K562 (cell line): Measurements from ENCODE around the gene UVRAG. TPM values are rescaled to one million over a fixed set of nuclear protein-coding genes. Genes with fewer than 3 reads are reported as not detected.
"Not testable (repeated sequence)": the region's sequence is repeated elsewhere in the genome, so short reads cannot be mapped to it uniquely, and the experiment has no call there.

Experiments
- ATAC-seq: fragments of 200-7000 bp; cut with Tn5 transposase; 3 replicates; pipeline ENCODE4 v1.9.1; 2020; ENCODE audit warnings: moderate library complexity
- BruUV-seq: library from RNA; stranded (reverse); fragments of 400-500 nt; replicated peaks from 2 replicates; lab custom pipeline; 2021; lab: Mats Ljungman, UMichigan
- CTCF ChIA-PET: fragments of 300-600 bp; formaldehyde crosslinking; extraction: SDS; loops from one replicate; lab custom pipeline; 2021; ENCODE audit warnings: low intra/inter-chr PET ratio; lab: Yijun Ruan, JAX
- POLR2A ChIA-PET: fragments of 300-600, 350-650 bp; sonication (Branson Sonifier 250); formaldehyde crosslinking; extraction: SDS; loops from one replicate; lab custom pipeline; 2021; ENCODE audit warnings: antibody characterized with exemption, inconsistent platforms; lab: Yijun Ruan, JAX
- DNase-seq, 4 experiments: peaks; one replicate each; pipeline versions ENCODE4 v3.0.0 to v3.0.0-alpha.2; 2011 to 2018; ENCODE audit warnings: low spot score in 3 of 4, mixed read lengths in 3 of 4; ENCODE audit errors: extremely low read depth in 1 of 4
- FAIRE-seq: peaks from 2 replicates; lab custom pipeline; 2011; peaks lifted over from hg19 to GRCh38; lab: Jason Lieb, UNC
- H2AFZ ChIP-seq: 2 replicates; pipeline ENCODE4 v1.6.0; 2011; ENCODE audit warnings: low read depth, low read length, control low read depth, inconsistent platforms
- H3K27ac ChIP-seq: fragments of 200-600 bp; 3 replicates; pipeline ENCODE4 v1.8.0; 2011; ENCODE audit warnings: low read depth, mild to moderate bottlenecking, control low read depth, inconsistent platforms, low read length, moderate library complexity, mixed read lengths; ENCODE audit errors: extremely low read depth
- H3K27me3 ChIP-seq, 2 experiments: fragments of 300-600 bp in 1 of 2; 2 replicates in 1 of 2; 3 replicates in 1 of 2; pipeline versions ENCODE4 v1.6.0 to v1.8.0; 2011; ENCODE audit warnings: inconsistent platforms in 2 of 2, low read length in 2 of 2, mild to moderate bottlenecking in 1 of 2, mixed read lengths in 1 of 2, moderate library complexity in 1 of 2; ENCODE audit not compliant: control insufficient read depth in 2 of 2, insufficient read depth in 2 of 2
- H3K36me3 ChIP-seq: fragments of 300-600 bp; 3 replicates; pipeline ENCODE4 v1.8.0; 2011; ENCODE audit warnings: mild to moderate bottlenecking, low read length, inconsistent platforms; ENCODE audit not compliant: control insufficient read depth, insufficient read depth
- H3K4me1 ChIP-seq, 2 experiments: fragments of 200-600 bp in 1 of 2; replicated peaks in 1 of 2; 2 replicates in 1 of 2; 3 replicates in 1 of 2; pipeline versions ENCODE4 v1.5.1 to v1.8.0; 2011; ENCODE audit warnings: inconsistent platforms in 2 of 2, low read length in 2 of 2, mild to moderate bottlenecking in 1 of 2, mixed read lengths in 1 of 2, moderate library complexity in 1 of 2; ENCODE audit not compliant: control insufficient read depth in 2 of 2, insufficient read depth in 2 of 2
- H3K4me2 ChIP-seq: 2 replicates; pipeline ENCODE4 v1.6.1; 2011; ENCODE audit warnings: low read length, control low read depth, inconsistent platforms, mixed read lengths; ENCODE audit not compliant: insufficient read depth
- H3K4me3 ChIP-seq: fragments of 200-600 bp; sonication (generic), shearing (Covaris generic); 2 replicates; pipeline ENCODE4 v1.5.1; 2016; ENCODE audit warnings: control low read depth, inconsistent platforms
- H3K79me2 ChIP-seq: fragments of 200-600 bp; 3 replicates; pipeline ENCODE4 v1.8.0; 2011; ENCODE audit warnings: low read length, inconsistent platforms; ENCODE audit not compliant: control insufficient read depth, insufficient read depth
- H3K9ac ChIP-seq, 2 experiments: 2 replicates each; pipeline versions ENCODE4 v1.6.0 to v1.6.1; 2011; ENCODE audit warnings: low read depth in 2 of 2, low read length in 2 of 2, control low read depth in 1 of 2, inconsistent platforms in 1 of 2, mild to moderate bottlenecking in 1 of 2, mixed read lengths in 1 of 2; ENCODE audit not compliant: insufficient read depth in 1 of 2
- H3K9me1 ChIP-seq: one replicate; pipeline ENCODE4 v1.6.0; 2011; ENCODE audit warnings: inconsistent platforms, mild to moderate bottlenecking, low read length, moderate library complexity; ENCODE audit not compliant: control insufficient read depth, insufficient read depth
- H3K9me3 ChIP-seq: replicated peaks from 2 replicates; pipeline ENCODE4 v1.5.1; 2011; ENCODE audit warnings: low read depth, low read length, inconsistent platforms; ENCODE audit not compliant: control insufficient read depth, insufficient read depth
- H4K20me1 ChIP-seq: replicated peaks from 2 replicates; pipeline ENCODE4 v1.6.1; 2011; ENCODE audit warnings: low read length, inconsistent platforms, mixed read lengths; ENCODE audit not compliant: control insufficient read depth, insufficient read depth
- CTCF ChIP-seq, 3 experiments: IDR thresholded peaks in 2 of 3; conservative IDR thresholded peaks in 1 of 3; 2 replicates each; pipeline ENCODE4 v1.5.1; 2011 to 2012; ENCODE audit warnings: low read length in 3 of 3, mild to moderate bottlenecking in 3 of 3, control low read depth in 2 of 3, improper control_type of control experiment in 1 of 3, inconsistent platforms in 1 of 3, low read depth in 1 of 3, mixed read lengths in 1 of 3, moderate library complexity in 1 of 3; ENCODE audit not compliant: insufficient read depth in 2 of 3
- GATAD2A ChIP-seq: fragments of 450-650 bp; IDR thresholded peaks from 2 replicates; pipeline ENCODE4 v1.6.1; 2017
- GMEB1 ChIP-seq: fragments of 250-450 bp; sonication (Bioruptor Pico); IDR thresholded peaks from 2 replicates; pipeline ENCODE4 v1.4.0; 2020; ENCODE audit warnings: mild to moderate bottlenecking
- HES1 ChIP-seq: fragments of 450-650 bp; IDR thresholded peaks from 2 replicates; pipeline ENCODE4 v1.6.1; 2016; ENCODE audit warnings: low read depth, mild to moderate bottlenecking, moderate library complexity
- HNRNPLL ChIP-seq: fragments of 200-400 bp; formaldehyde crosslinking; IDR thresholded peaks from 2 replicates; pipeline ENCODE4 v1.6.1; 2017; ENCODE audit warnings: low read length, low read depth, mild to moderate bottlenecking; ENCODE audit not compliant: poor library complexity, severe bottlenecking
- MAFG ChIP-seq: fragments of 450-650 bp; conservative IDR thresholded peaks from 2 replicates; pipeline ENCODE4 v1.6.1; 2016; ENCODE audit warnings: missing genetic modification characterization, missing compliant biosample characterization
- NR2C2 ChIP-seq, 2 experiments: fragments of 200-800 bp in 1 of 2; sonication (Bioruptor generic) in 1 of 2; sonication (generic) in 1 of 2; formaldehyde crosslinking in 1 of 2; IDR thresholded peaks; 2 replicates each; pipeline versions ENCODE4 v1.6.1 to v1.8.0; 2016 to 2022; ENCODE audit warnings: mild to moderate bottlenecking in 1 of 2, missing compliant biosample characterization in 1 of 2, missing genetic modification characterization in 1 of 2, missing genetic modification reagents in 1 of 2
- PHB2 ChIP-seq: fragments of 450-650 bp; IDR thresholded peaks from 2 replicates; pipeline ENCODE4 v1.6.1; 2017; ENCODE audit warnings: low read depth
- RBM22 ChIP-seq: fragments of 200-400 bp; formaldehyde crosslinking; IDR thresholded peaks from 2 replicates; pipeline ENCODE4 v1.6.1; 2018; ENCODE audit warnings: low read length, low read depth; ENCODE audit not compliant: poor library complexity, severe bottlenecking
- TCFL5 ChIP-seq: fragments of 250-450 bp; sonication (Bioruptor Pico); conservative IDR thresholded peaks from 2 replicates; pipeline ENCODE4 v1.6.1; 2021; ENCODE audit warnings: mild to moderate bottlenecking, moderate library complexity, matching md5 sums
- ZFX ChIP-seq: sonication (generic); formaldehyde crosslinking; IDR thresholded peaks from 2 replicates; pipeline ENCODE4 v1.8.0; 2022; ENCODE audit warnings: mild to moderate bottlenecking, missing genetic modification reagents, moderate library complexity
- ZNF124 ChIP-seq: sonication (generic); formaldehyde crosslinking; IDR thresholded peaks from 2 replicates; pipeline ENCODE4 v1.8.1; 2022; ENCODE audit warnings: missing genetic modification reagents
- ZNF311 ChIP-seq: fragments of 250-450 bp; sonication (Bioruptor Pico); IDR thresholded peaks from 2 replicates; pipeline ENCODE4 v1.4.0; 2020; ENCODE audit warnings: mild to moderate bottlenecking, moderate library complexity
- WGBS: fragments of 100-300 bp; shearing (Covaris generic); methylation state at CpG from one replicate; pipeline ENCODE4 v1.1.6; 2016; ENCODE audit warnings: low coverage, mixed read lengths; ENCODE audit not compliant: insufficient coverage; ENCODE audit errors: missing lambda C conversion rate; 5-methylcytosine and 5-hydroxymethylcytosine counted together
- in situ Hi-C: fragments of 300-500 bp; cut with MboI; formaldehyde crosslinking; loops from 4 replicates; pipeline ENCODE4 v1.15.0; 2018; ENCODE audit warnings: inconsistent platforms, mixed read lengths
- intact Hi-C: fragments of 100-400 bp; cut with micrococcal nuclease; formaldehyde crosslinking; loops from 2 replicates; pipeline ENCODE4 v1.14.2; 2022
- polyA plus RNA-seq, 8 experiments: library from polyadenylated mRNA; depleted of rRNA in 4 of 8; stranded (reverse) in 5 of 8; unstranded in 3 of 8; fragments of >200 nt; fragmentation: Nextera tagmentation in 2 of 8; fragmentation: Illumina TruSeq in 1 of 8; extraction: Ambion mirVana in 2 of 8; extraction: Trizol in 1 of 8; gene quantifications; 2 replicates each; pipeline versions ENCODE4 v1.2.1 to v1.2.3, GENCODE V29; 2011 to 2014; ENCODE audit warnings: inconsistent platforms in 1 of 8, missing spikeins in 1 of 8
- total RNA-seq, 7 experiments: library from RNA; depleted of rRNA in 6 of 7; stranded (reverse); fragments of >200 nt in 6 of 7; fragmentation: Illumina TruSeq in 2 of 7; extraction: Trizol in 2 of 7; gene quantifications; 2 replicates each; pipeline versions ENCODE4 v1.2.1 to v1.2.3, GENCODE V29; 2011 to 2021; ENCODE audit warnings: low replicate concordance in 1 of 7

The UVRAG gene
- total and polyA plus RNA-seq, 9 of the 15 experiments (the other 6 are each of a cell fraction or from before 2014, with no cell fraction given), result 3.1 to 17.8 (median 12.4) TPM

- POLR2A ChIA-PET, result no interaction called here
- H4K20me1 ChIP-seq, result no peaks in the 10 kb centered on the region
- no peak overlapping the region for H3K4me3 ChIP-seq
- H3K36me3 ChIP-seq, result no peaks in the 10 kb centered on the region
- no peak overlapping the region for H3K4me2 ChIP-seq
- in situ Hi-C loops, result no loop called here
- DNase-seq (no peak), FAIRE-seq (no peak), ATAC-seq (no peak)
- CTCF ChIA-PET, result no interaction called here
- intact Hi-C loops, result no loop called here
- WGBS, result 46% methylated on average over 1 of the region's 1 CpG
- TF ChIP-seq RBM22 (no peak), MAFG (no peak), CTCF (IDR thresholded peaks at IDR 0.05 in 2 of 3, conservative IDR thresholded peaks at IDR 0.05 in 1 of 3; ENCODE audit: insufficient read depth in 2 of 3, low read depth in 1 of 3, low read length in 3 of 3) (no peak), GATAD2A (no peak), ZNF124 (CRISPR knock-in tag) (no peak), HES1 (no peak), NR2C2 (CRISPR knock-in tag; IDR thresholded peaks at IDR 0.05) (no peak), NR2C2 (tag; IDR thresholded peaks at IDR 0.05) (no peak), GMEB1 (CRISPR knock-in tag) (no peak), HNRNPLL (no peak), ZNF311 (CRISPR knock-in tag) (no peak), PHB2 (no peak), TCFL5 (no peak), ZFX (CRISPR knock-in tag) (no peak)
- H3K4me1 ChIP-seq, result no peaks in the 10 kb centered on the region
- no peak overlapping the region for H3K27ac ChIP-seq
- H3K9ac ChIP-seq, result no peak overlapping the region
- H2AFZ ChIP-seq, result no peak overlapping the region
- no peaks in the 10 kb centered on the region for H3K9me3 ChIP-seq
- H3K9me1 ChIP-seq, result no peaks in the 10 kb centered on the region
- no peaks in the 10 kb centered on the region for H3K79me2 ChIP-seq
- BruUV-seq, result no TSS peak
- no peaks in the 10 kb centered on the region for H3K27me3 ChIP-seq
Observed at GRCh38 chr11:75931124-75931523, 116.1 kb downstream of the UVRAG start.

- WGBS, result 25% methylated on average over 1 of the region's 1 CpG
- CTCF ChIA-PET, result not testable (repeated sequence)
Observed at GRCh38 chr11:75933736-75934135, 118.7 kb downstream of the UVRAG start.

More at GRCh38 chr11:75933736-75934135, 118.7 kb downstream of the UVRAG start:
- DNase-seq, H3K27me3 ChIP-seq, FAIRE-seq, H3K36me3 ChIP-seq, H3K4me2 ChIP-seq, in situ Hi-C loops, H3K4me1 ChIP-seq, intact Hi-C loops, H3K9me1 ChIP-seq, H3K27ac ChIP-seq, H4K20me1 ChIP-seq, H3K79me2 ChIP-seq, H3K4me3 ChIP-seq, POLR2A ChIA-PET, H3K9ac ChIP-seq, H3K9me3 ChIP-seq, ATAC-seq, BruUV-seq, H2AFZ ChIP-seq: not testable (repeated sequence)
